Gastroesophageal sphincter (tissue), 4 donors: ENCODE measurements around the gene MARS1. TPM values are rescaled to one million over a fixed set of nuclear protein-coding genes. Genes with fewer than 3 reads are reported as not detected.

Experiments used
- ATAC-seq: fragments of 150-250 bp; one replicate; pipeline ENCODE4 v1.9.1; 2016; ENCODE audit warnings: mild to moderate bottlenecking, moderate library complexity
- H3K27ac ChIP-seq, 4 donors: fragments of 200-600 bp; sonication (generic) in 3 of 4; 1 replicate in 3 of 4; 2 replicates in 1 of 4; pipeline ENCODE4 v1.5.1; 2016 to 2019
- H3K27me3 ChIP-seq: fragments of 200-600 bp; sonication (generic); one replicate; pipeline ENCODE4 v1.5.1; 2019
- H3K36me3 ChIP-seq, 2 donors: fragments of 200-600 bp; sonication (generic); one replicate each; pipeline ENCODE4 v1.5.1; 2019; ENCODE audit warnings: control low read depth in 1 of 2
- H3K4me1 ChIP-seq, 3 donors: fragments of 200-600 bp; sonication (generic); 1 replicate in 2 of 3; 2 replicates in 1 of 3; pipeline ENCODE4 v1.5.1; 2016 to 2019; ENCODE audit warnings: control low read depth in 2 of 3
- H3K4me3 ChIP-seq, 2 donors: fragments of 200-600 bp; sonication (generic); one replicate each; pipeline ENCODE4 v1.5.1; 2019; ENCODE audit warnings: mild to moderate bottlenecking in 1 of 2, moderate library complexity in 1 of 2
- H3K9me3 ChIP-seq, 3 donors: fragments of 200-600 bp; sonication (generic); one replicate each; pipeline ENCODE4 v1.5.1; 2017 to 2019; ENCODE audit warnings: control low read depth in 2 of 3
- CTCF ChIP-seq, 4 experiments: fragments of 200-600 bp in 2 of 4; fragments of 450-650 bp in 2 of 4; sonication (generic) in 1 of 4; IDR thresholded peaks; one replicate each; pipeline ENCODE4 v1.5.1; 2017 to 2019; ENCODE audit warnings: antibody characterized with exemption in 4 of 4, mild to moderate bottlenecking in 2 of 4, moderate library complexity in 2 of 4
- EP300 ChIP-seq: sonication (generic); formaldehyde crosslinking; IDR thresholded peaks from one replicate; pipeline ENCODE4 v1.6.1; 2017; ENCODE audit warnings: antibody characterized with exemption, mild to moderate bottlenecking
- POLR2A ChIP-seq, 2 donors: fragments of 450-650 bp; IDR thresholded peaks; one replicate each; pipeline ENCODE4 v1.6.1; 2017; ENCODE audit warnings: antibody characterized with exemption in 2 of 2, mild to moderate bottlenecking in 2 of 2, moderate library complexity in 1 of 2
- POLR2AphosphoS5 ChIP-seq: sonication (generic); formaldehyde crosslinking; IDR thresholded peaks from one replicate; pipeline ENCODE4 v1.6.1; 2017; ENCODE audit warnings: antibody characterized with exemption
- WGBS, 2 donors: methylation state at CpG; one replicate each; pipeline ENCODE4 v1.1.5; 2018; ENCODE audit warnings: low coverage in 1 of 2; 5-methylcytosine and 5-hydroxymethylcytosine counted together
- total RNA-seq, 4 donors: library from RNA; depleted of rRNA; stranded (reverse); fragments of >200 nt; gene quantifications; one replicate each; pipeline ENCODE4 v1.1.0, GENCODE V29; 2016

Gene MARS1
- total RNA-seq, 4 donors from 2014 or later: 67.4 to 209 (median 81.7) TPM

GRCh38 chr12:57483466-57483865 is 4.4 kb upstream of the MARS1 start:
- Histone ChIP-seq H3K27ac (no peak overlapping the region), H3K27me3 (peaks cover 47% of the 10 kb centered on the region), H3K4me1 (peaks cover 0 to 8% (median under 1%) of the 10 kb centered on the region in 3 donors), H3K9me3 (no peaks in the 10 kb centered on the region), H3K36me3 (no peaks in the 10 kb centered on the region), H3K4me3 (no peak overlapping the region)
- no peak for ATAC-seq
- no peak for TF ChIP-seq POLR2A (IDR thresholded peaks at IDR 0.05)
- TF ChIP-seq EP300: no peak
- TF ChIP-seq POLR2AphosphoS5: no peak
- no peak for TF ChIP-seq CTCF (IDR thresholded peaks at IDR 0.05)
- WGBS, 2 donors: 57% methylated on average over 4 of the region's 5 CpGs; no CpG with 5 or more reads in 1 of the 2 donors

- no peaks in the 10 kb centered on the region for H3K9me3 ChIP-seq
- TF ChIP-seq CTCF (IDR thresholded peaks at IDR 0.05): no peak
- no peak for TF ChIP-seq EP300
- no peak for TF ChIP-seq POLR2AphosphoS5
- peaks cover 4 to 21% (median 8%) of the 10 kb centered on the region in 3 donors for H3K4me1 ChIP-seq
- H3K4me3 ChIP-seq: no peak overlapping the region
- H3K27ac ChIP-seq: no peak overlapping the region
- no peak for ATAC-seq
- H3K36me3 ChIP-seq: peaks cover 0 to 18% of the 10 kb centered on the region in 2 donors
- peaks cover 27% of the 10 kb centered on the region for H3K27me3 ChIP-seq
Measured at GRCh38 chr12:57485695-57486094, 2.2 kb upstream of the MARS1 start.

GRCh38 chr12:57487055-57487596 is 742 bp upstream of the MARS1 start:
- H3K27me3 ChIP-seq: peaks cover 13% of the 10 kb centered on the region
- H3K9me3 ChIP-seq: no peaks in the 10 kb centered on the region
- peaks cover 4 to 21% (median 8%) of the 10 kb centered on the region in 3 donors for H3K4me1 ChIP-seq
- no peak for ATAC-seq
- 80 to 97% methylated on average over 1 to 15 of the region's 27 CpGs for WGBS, 2 donors
- TF ChIP-seq POLR2AphosphoS5 (no peak), EP300 (no peak), POLR2A (IDR thresholded peaks at IDR 0.05) (no peak), CTCF (IDR thresholded peaks at IDR 0.05) (no peak)
- H3K27ac ChIP-seq: peak overlapping the region in 2 of 4 donors; percentile 83 to 85
- peaks cover 0 to 32% of the 10 kb centered on the region in 2 donors for H3K36me3 ChIP-seq
- H3K4me3 ChIP-seq: peak overlapping the region; percentile 70 to 94

GRCh38 chr12:57488402-57489156 is 711 bp downstream of the MARS1 start:
- Histone ChIP-seq H3K36me3 (peaks cover 0 to 40% of the 10 kb centered on the region in 2 donors), H3K4me1 (peaks cover 4 to 21% (median 8%) of the 10 kb centered on the region in 3 donors), H3K27me3 (peaks cover 4% of the 10 kb centered on the region), H3K4me3 (peak overlapping the region; percentile 70 to 94), H3K27ac (peak overlapping the region; percentile 47 to 88 (median 84)), H3K9me3 (no peaks in the 10 kb centered on the region)
- ATAC-seq: no peak
- 22 to 30% methylated on average over 10 of the region's 11 CpGs for WGBS, 2 donors
- TF ChIP-seq CTCF (IDR thresholded peaks at IDR 0.05) (no peak), POLR2AphosphoS5 (no peak), EP300 (no peak), POLR2A (IDR thresholded peaks at IDR 0.05) (no peak)
